HepG2 (cell line): ENCODE data around the gene CMIP. TPM values are rescaled to one million over a fixed set of nuclear protein-coding genes. Genes with fewer than 3 reads are reported as not detected.

Experiments used
- ARHGAP35 ChIP-seq: sonication (generic); formaldehyde crosslinking; IDR thresholded peaks from 2 replicates; pipeline ENCODE4 v1.9.0; 2022; ENCODE audit warnings: mild to moderate bottlenecking, inconsistent platforms, moderate library complexity, missing genetic modification reagents, borderline replicate concordance
- BRCA1 ChIP-seq: sonication (generic); formaldehyde crosslinking; IDR thresholded peaks from 2 replicates; pipeline ENCODE4 v1.4.0; 2020; ENCODE audit warnings: missing genetic modification reagents
- DNMT1 ChIP-seq: sonication (generic); formaldehyde crosslinking; IDR thresholded peaks from 2 replicates; pipeline ENCODE4 v1.5.1; 2020; ENCODE audit warnings: mild to moderate bottlenecking, missing genetic modification reagents
- GATAD1 ChIP-seq: IDR thresholded peaks from 2 replicates; pipeline ENCODE4 v1.6.1; 2016; ENCODE audit warnings: missing genetic modification reagents, missing compliant biosample characterization
- GFI1 ChIP-seq: sonication (generic); formaldehyde crosslinking; IDR thresholded peaks from 2 replicates; pipeline ENCODE4 v1.5.0; 2020; ENCODE audit warnings: missing genetic modification reagents, mild to moderate bottlenecking, borderline replicate concordance
- KDM4B ChIP-seq: sonication (generic); formaldehyde crosslinking; IDR thresholded peaks from 2 replicates; pipeline ENCODE4 v1.4.0; 2020; ENCODE audit warnings: missing genetic modification reagents
- MIER3 ChIP-seq: IDR thresholded peaks from 2 replicates; pipeline ENCODE4 v1.6.1; 2016; ENCODE audit warnings: missing compliant biosample characterization, borderline replicate concordance
- NCOA5 ChIP-seq: sonication (generic); formaldehyde crosslinking; IDR thresholded peaks from 2 replicates; pipeline ENCODE4 v1.4.0; 2020; ENCODE audit warnings: missing genetic modification reagents
- NFYB ChIP-seq: sonication (generic); formaldehyde crosslinking; IDR thresholded peaks from 2 replicates; pipeline ENCODE4 v1.4.0; 2020; ENCODE audit warnings: missing genetic modification reagents
- NPAS2 ChIP-seq: sonication (generic); formaldehyde crosslinking; IDR thresholded peaks from 2 replicates; pipeline ENCODE4 v1.8.0; 2022; ENCODE audit warnings: mild to moderate bottlenecking, missing genetic modification reagents, borderline replicate concordance
- POGZ ChIP-seq: sonication (generic); formaldehyde crosslinking; IDR thresholded peaks from 2 replicates; pipeline ENCODE4 v1.4.0; 2020; ENCODE audit warnings: mild to moderate bottlenecking, missing genetic modification reagents
- SETDB1 ChIP-seq: sonication (generic); formaldehyde crosslinking; IDR thresholded peaks from 2 replicates; pipeline ENCODE4 v1.5.1; 2020; ENCODE audit warnings: missing genetic modification reagents, mild to moderate bottlenecking, borderline replicate concordance
- SRF ChIP-seq: IDR thresholded peaks from 2 replicates; pipeline ENCODE4 v1.6.1; 2011; ENCODE audit warnings: mild to moderate bottlenecking, low read depth, low read length, moderate library complexity
- TBP ChIP-seq: sonication (generic); formaldehyde crosslinking; IDR thresholded peaks from 2 replicates; pipeline ENCODE4 v1.5.0; 2020; ENCODE audit warnings: missing genetic modification reagents
- ZC3H13 ChIP-seq: sonication (generic); formaldehyde crosslinking; IDR thresholded peaks from 2 replicates; pipeline ENCODE4 v1.8.1; 2023; ENCODE audit warnings: mild to moderate bottlenecking, missing genetic modification reagents, moderate library complexity
- ZFP1 ChIP-seq: IDR thresholded peaks from 2 replicates; pipeline ENCODE4 v1.6.1; 2016
- ZFP36 ChIP-seq: fragments of 150-350 bp; IDR thresholded peaks from 2 replicates; pipeline ENCODE4 v1.6.1; 2018; ENCODE audit warnings: borderline replicate concordance, low read length, low read depth; ENCODE audit not compliant: partially characterized antibody
- ZFP36L1 ChIP-seq: sonication (generic); formaldehyde crosslinking; IDR thresholded peaks from 2 replicates; pipeline ENCODE4 v1.8.0; 2022; ENCODE audit warnings: mild to moderate bottlenecking, missing genetic modification reagents, moderate library complexity
- ZFX ChIP-seq: sonication (generic); formaldehyde crosslinking; IDR thresholded peaks from 2 replicates; pipeline ENCODE4 v1.4.0; 2020; ENCODE audit warnings: mild to moderate bottlenecking, low read depth, missing genetic modification reagents, moderate library complexity
- ZNF136 ChIP-seq: sonication (generic); formaldehyde crosslinking; IDR thresholded peaks from 2 replicates; pipeline ENCODE4 v1.8.1; 2022; ENCODE audit warnings: low read depth, mild to moderate bottlenecking, moderate library complexity, missing genetic modification reagents
- ZNF17 ChIP-seq: sonication (generic); formaldehyde crosslinking; IDR thresholded peaks from 2 replicates; pipeline ENCODE4 v1.5.0; 2020; ENCODE audit warnings: mild to moderate bottlenecking, missing genetic modification reagents
- ZNF235 ChIP-seq: sonication (generic); formaldehyde crosslinking; IDR thresholded peaks from 2 replicates; pipeline ENCODE4 v1.8.1; 2023; ENCODE audit warnings: mild to moderate bottlenecking, missing genetic modification reagents, borderline replicate concordance
- ZNF589 ChIP-seq: sonication (generic); formaldehyde crosslinking; conservative IDR thresholded peaks from 2 replicates; pipeline ENCODE4 v1.8.0; 2022; ENCODE audit warnings: mild to moderate bottlenecking, moderate library complexity, missing genetic modification reagents
- ZNF644 ChIP-seq: IDR thresholded peaks from 2 replicates; pipeline ENCODE4 v1.6.1; 2016; ENCODE audit warnings: low read depth
- polyA plus RNA-seq, 8 experiments: library from polyadenylated mRNA; depleted of rRNA in 3 of 8; stranded (reverse) in 7 of 8; unstranded in 1 of 8; fragments of >200 nt; fragmentation: Illumina TruSeq in 4 of 8; extraction: Trizol in 4 of 8; gene quantifications; 2 replicates each; pipeline versions ENCODE4 v1.2.1 to v1.2.3, GENCODE V29; 2011 to 2016; ENCODE audit warnings: low read depth in 4 of 8, missing spikeins in 1 of 8, mixed read lengths in 1 of 8; ENCODE audit not compliant: insufficient read depth in 1 of 8
- total RNA-seq, 5 experiments: library from RNA; depleted of rRNA; stranded (reverse); fragments of >200 nt; fragmentation: Illumina TruSeq; extraction: Trizol; gene quantifications; 2 replicates each; pipeline ENCODE4 v1.2.3, GENCODE V29; 2016; ENCODE audit warnings: low read depth in 1 of 5
- TF ChIP-seq, protein P1 (sequence below): sonication (generic); formaldehyde crosslinking; IDR thresholded peaks from 2 replicates; pipeline ENCODE4 v1.8.0; 2022; ENCODE audit warnings: mild to moderate bottlenecking, missing genetic modification reagents; ENCODE audit not compliant: insufficient replicate concordance
- TF ChIP-seq, protein P2 (sequence below): sonication (generic); formaldehyde crosslinking; IDR thresholded peaks from 2 replicates; pipeline ENCODE4 v1.8.1; 2023; ENCODE audit warnings: missing genetic modification reagents, inconsistent platforms, borderline replicate concordance
- TF ChIP-seq, protein P3 (sequence below): sonication (generic); formaldehyde crosslinking; IDR thresholded peaks from 2 replicates; pipeline ENCODE4 v1.5.0; 2020; ENCODE audit warnings: missing genetic modification reagents
- TF ChIP-seq, protein P4 (sequence below): sonication (generic); formaldehyde crosslinking; IDR thresholded peaks from 2 replicates; pipeline ENCODE4 v1.4.0; 2020; ENCODE audit warnings: missing genetic modification reagents, low read depth, mild to moderate bottlenecking, borderline replicate concordance

CMIP gene
- total and polyA plus RNA-seq, 2 of the 13 experiments (the other 11 are each of a cell fraction or from before 2014, with no cell fraction given), result 10.9 to 18.1 TPM

DNA sequence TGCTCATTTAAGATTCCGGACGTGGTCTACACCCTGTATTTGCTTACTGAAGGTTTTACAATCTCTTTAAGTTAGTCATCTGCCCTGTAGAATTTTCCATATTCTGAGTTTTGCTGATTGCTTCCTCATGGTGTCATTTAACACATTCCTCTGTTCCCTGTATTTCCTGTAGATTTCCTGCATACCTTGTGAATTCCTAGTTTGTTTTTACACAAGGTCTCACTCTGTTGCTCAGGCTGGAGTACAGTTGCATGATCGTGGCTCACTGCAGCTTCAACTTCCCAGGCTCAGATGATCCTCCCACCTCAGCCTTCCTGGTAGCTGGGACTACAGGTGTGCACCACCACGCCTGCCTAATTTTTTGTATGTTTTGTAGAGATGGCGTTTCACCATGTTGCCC, 66.8 kb downstream of the CMIP start (continued):
- TF ChIP-seq DNMT1 (CRISPR knock-in tag) (no peak), ZFP36 (no peak), ZNF589 (0 out of 2 replicates have a peak, but pooled peaks have one; percentile 7), NPAS2 (no peak), SRF (no peak), POGZ (CRISPR knock-in tag) (no peak), ZFX (CRISPR knock-in tag) (peak; percentile 28; the same call in 1 of the 2 replicates), ZNF235 (CRISPR knock-in tag) (no peak), SETDB1 (CRISPR knock-in tag) (peak; percentile 47; the same call in 1 of the 2 replicates), ZNF136 (CRISPR knock-in tag) (no peak), ZFP36L1 (no peak), KDM4B (CRISPR knock-in tag) (no peak), TBP (CRISPR knock-in tag) (no peak), BRCA1 (CRISPR knock-in tag) (no peak), ZFP1 (CRISPR knock-in tag) (no peak), ZNF644 (CRISPR knock-in tag) (no peak), ARHGAP35 (CRISPR knock-in tag) (no peak), MIER3 (CRISPR knock-in tag) (0 out of 2 replicates have a peak, but pooled peaks have one; percentile 62), GFI1 (no peak), GATAD1 (CRISPR knock-in tag) (0 out of 2 replicates have a peak, but pooled peaks have one; percentile 15), ZNF17 (CRISPR knock-in tag) (no peak), NFYB (CRISPR knock-in tag) (no peak), ZC3H13 (CRISPR knock-in tag) (no peak), NCOA5 (CRISPR knock-in tag) (no peak)
- TF ChIP-seq, protein P1, sequence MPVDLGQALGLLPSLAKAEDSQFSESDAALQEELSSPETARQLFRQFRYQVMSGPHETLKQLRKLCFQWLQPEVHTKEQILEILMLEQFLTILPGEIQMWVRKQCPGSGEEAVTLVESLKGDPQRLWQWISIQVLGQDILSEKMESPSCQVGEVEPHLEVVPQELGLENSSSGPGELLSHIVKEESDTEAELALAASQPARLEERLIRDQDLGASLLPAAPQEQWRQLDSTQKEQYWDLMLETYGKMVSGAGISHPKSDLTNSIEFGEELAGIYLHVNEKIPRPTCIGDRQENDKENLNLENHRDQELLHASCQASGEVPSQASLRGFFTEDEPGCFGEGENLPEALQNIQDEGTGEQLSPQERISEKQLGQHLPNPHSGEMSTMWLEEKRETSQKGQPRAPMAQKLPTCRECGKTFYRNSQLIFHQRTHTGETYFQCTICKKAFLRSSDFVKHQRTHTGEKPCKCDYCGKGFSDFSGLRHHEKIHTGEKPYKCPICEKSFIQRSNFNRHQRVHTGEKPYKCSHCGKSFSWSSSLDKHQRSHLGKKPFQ, result no peak
- TF ChIP-seq, protein P2, sequence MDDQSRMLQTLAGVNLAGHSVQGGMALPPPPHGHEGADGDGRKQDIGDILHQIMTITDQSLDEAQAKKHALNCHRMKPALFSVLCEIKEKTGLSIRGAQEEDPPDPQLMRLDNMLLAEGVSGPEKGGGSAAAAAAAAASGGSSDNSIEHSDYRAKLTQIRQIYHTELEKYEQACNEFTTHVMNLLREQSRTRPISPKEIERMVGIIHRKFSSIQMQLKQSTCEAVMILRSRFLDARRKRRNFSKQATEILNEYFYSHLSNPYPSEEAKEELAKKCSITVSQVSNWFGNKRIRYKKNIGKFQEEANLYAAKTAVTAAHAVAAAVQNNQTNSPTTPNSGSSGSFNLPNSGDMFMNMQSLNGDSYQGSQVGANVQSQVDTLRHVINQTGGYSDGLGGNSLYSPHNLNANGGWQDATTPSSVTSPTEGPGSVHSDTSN (CRISPR knock-in tag), result no peak
- TF ChIP-seq, protein P3, sequence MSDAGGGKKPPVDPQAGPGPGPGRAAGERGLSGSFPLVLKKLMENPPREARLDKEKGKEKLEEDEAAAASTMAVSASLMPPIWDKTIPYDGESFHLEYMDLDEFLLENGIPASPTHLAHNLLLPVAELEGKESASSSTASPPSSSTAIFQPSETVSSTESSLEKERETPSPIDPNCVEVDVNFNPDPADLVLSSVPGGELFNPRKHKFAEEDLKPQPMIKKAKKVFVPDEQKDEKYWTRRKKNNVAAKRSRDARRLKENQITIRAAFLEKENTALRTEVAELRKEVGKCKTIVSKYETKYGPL (CRISPR knock-in tag), result no peak
- TF ChIP-seq, protein P4, sequence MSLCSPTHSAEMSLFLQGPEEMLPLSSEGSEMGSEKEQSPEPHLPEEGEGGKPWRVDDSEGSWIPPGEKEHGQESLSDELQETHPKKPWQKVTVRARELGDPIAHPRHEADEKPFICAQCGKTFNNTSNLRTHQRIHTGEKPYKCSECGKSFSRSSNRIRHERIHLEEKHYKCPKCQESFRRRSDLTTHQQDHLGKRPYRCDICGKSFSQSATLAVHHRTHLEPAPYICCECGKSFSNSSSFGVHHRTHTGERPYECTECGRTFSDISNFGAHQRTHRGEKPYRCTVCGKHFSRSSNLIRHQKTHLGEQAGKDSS (CRISPR knock-in tag), result peak; percentile 45; the same call in 1 of the 2 replicates
